OCI-LY7 (cell line): ENCODE data around the gene LHFPL2. TPM values are rescaled to one million over a fixed set of nuclear protein-coding genes. Genes with fewer than 3 reads are reported as not detected.

Experiments
- BruUV-seq: library from RNA; stranded (reverse); fragments of 400-500 nt; replicated peaks from 2 replicates; lab custom pipeline; 2021; lab: Mats Ljungman, UMichigan
- CTCF ChIA-PET: fragments of 300-600 bp; sonication (Branson Sonifier 250); formaldehyde crosslinking; loops from one replicate; lab custom pipeline; 2022; ENCODE audit warnings: antibody characterized with exemption; ENCODE audit not compliant: unreplicated experiment; lab: Charles Lee
- POLR2A ChIA-PET: fragments of 300-600 bp; sonication (Branson Sonifier 250); formaldehyde crosslinking; loops from one replicate; lab custom pipeline; 2022; ENCODE audit warnings: antibody characterized with exemption; lab: Charles Lee
- DNase-seq: peaks from one replicate; pipeline ENCODE4 v3.0.0-alpha.2; 2015; ENCODE audit warnings: low spot score
- H2AFZ ChIP-seq: fragments of 200-600 bp; sonication (generic), shearing (Covaris generic); 2 replicates; pipeline ENCODE4 v1.6.1; 2014; ENCODE audit warnings: mild to moderate bottlenecking, antibody characterized with exemption, low read length, moderate library complexity
- H3K27ac ChIP-seq: fragments of 200-600 bp; sonication (generic); 2 replicates; pipeline ENCODE4 v1.5.1; 2014; ENCODE audit warnings: mixed run types, low read depth, mild to moderate bottlenecking, moderate library complexity, low read length, inconsistent platforms; ENCODE audit not compliant: poor library complexity, severe bottlenecking
- H3K36me3 ChIP-seq: fragments of 200-600 bp; sonication (generic); 2 replicates; pipeline ENCODE4 v1.6.1; 2014; ENCODE audit warnings: mild to moderate bottlenecking, antibody characterized with exemption, low read length, moderate library complexity, mixed read lengths; ENCODE audit not compliant: insufficient read depth
- H3K4me1 ChIP-seq: fragments of 200-600 bp; sonication (generic); 2 replicates; pipeline ENCODE4 v1.5.1; 2014; ENCODE audit warnings: mild to moderate bottlenecking, low read length; ENCODE audit not compliant: insufficient read depth, poor library complexity, severe bottlenecking
- H3K4me2 ChIP-seq: fragments of 200-600 bp; sonication (generic); 2 replicates; pipeline ENCODE4 v1.6.1; 2014; ENCODE audit warnings: mild to moderate bottlenecking, low read length
- H3K4me3 ChIP-seq: fragments of 200-600 bp; sonication (generic); 2 replicates; pipeline ENCODE4 v1.5.1; 2014; ENCODE audit warnings: mild to moderate bottlenecking, low read depth, low read length; ENCODE audit not compliant: poor library complexity, severe bottlenecking
- H3K79me2 ChIP-seq: fragments of 200-600 bp; sonication (generic); 2 replicates; pipeline ENCODE4 v1.6.1; 2016; ENCODE audit warnings: low read depth, mild to moderate bottlenecking, low read length, moderate library complexity, mixed read lengths; ENCODE audit not compliant: insufficient read depth
- H3K9me2 ChIP-seq: fragments of 200-600 bp; sonication (generic); 2 replicates; pipeline ENCODE4 v1.6.1; 2016; ENCODE audit warnings: mild to moderate bottlenecking, low read length, mixed read lengths; ENCODE audit not compliant: insufficient read depth
- H3K9me3 ChIP-seq: fragments of 200-600 bp; sonication (generic); 2 replicates; pipeline ENCODE4 v1.6.1; 2014; ENCODE audit warnings: mild to moderate bottlenecking, mixed run types, low read length, mixed read lengths
- H4K20me1 ChIP-seq: fragments of 200-600 bp; sonication (generic); 2 replicates; pipeline ENCODE4 v1.6.1; 2014; ENCODE audit warnings: mild to moderate bottlenecking, antibody characterized with exemption, low read length, moderate library complexity, mixed read lengths; ENCODE audit not compliant: insufficient read depth
- CTCF ChIP-seq: fragments of 200-600 bp; sonication (generic); conservative IDR thresholded peaks from 2 replicates; pipeline ENCODE4 v1.5.1; 2014; ENCODE audit warnings: mild to moderate bottlenecking, antibody characterized with exemption, low read length, moderate library complexity, mixed read lengths
- EZH2phosphoT487 ChIP-seq: fragments of 200-600 bp; sonication (generic); IDR thresholded peaks from 2 replicates; pipeline ENCODE4 v1.6.1; 2018; ENCODE audit warnings: low read depth, borderline replicate concordance, mild to moderate bottlenecking, mixed run types, antibody characterized with exemption, low read length, moderate library complexity, mixed read lengths
- intact Hi-C: fragments of 100-400 bp; cut with micrococcal nuclease; formaldehyde crosslinking; loops from one replicate; pipeline ENCODE4 v1.10.0; 2022; ENCODE audit not compliant: unreplicated experiment
- total RNA-seq, 2 experiments: library from RNA; depleted of rRNA in 1 of 2; stranded (reverse); fragments of >200 nt in 1 of 2; shearing (Covaris generic) in 1 of 2; gene quantifications; 2 replicates each; pipeline ENCODE4 v1.2.3, GENCODE V29; 2014 to 2022

LHFPL2 gene
- total RNA-seq, 2 experiments from 2014 or later, result 12.2 to 24.0 TPM

DNA sequence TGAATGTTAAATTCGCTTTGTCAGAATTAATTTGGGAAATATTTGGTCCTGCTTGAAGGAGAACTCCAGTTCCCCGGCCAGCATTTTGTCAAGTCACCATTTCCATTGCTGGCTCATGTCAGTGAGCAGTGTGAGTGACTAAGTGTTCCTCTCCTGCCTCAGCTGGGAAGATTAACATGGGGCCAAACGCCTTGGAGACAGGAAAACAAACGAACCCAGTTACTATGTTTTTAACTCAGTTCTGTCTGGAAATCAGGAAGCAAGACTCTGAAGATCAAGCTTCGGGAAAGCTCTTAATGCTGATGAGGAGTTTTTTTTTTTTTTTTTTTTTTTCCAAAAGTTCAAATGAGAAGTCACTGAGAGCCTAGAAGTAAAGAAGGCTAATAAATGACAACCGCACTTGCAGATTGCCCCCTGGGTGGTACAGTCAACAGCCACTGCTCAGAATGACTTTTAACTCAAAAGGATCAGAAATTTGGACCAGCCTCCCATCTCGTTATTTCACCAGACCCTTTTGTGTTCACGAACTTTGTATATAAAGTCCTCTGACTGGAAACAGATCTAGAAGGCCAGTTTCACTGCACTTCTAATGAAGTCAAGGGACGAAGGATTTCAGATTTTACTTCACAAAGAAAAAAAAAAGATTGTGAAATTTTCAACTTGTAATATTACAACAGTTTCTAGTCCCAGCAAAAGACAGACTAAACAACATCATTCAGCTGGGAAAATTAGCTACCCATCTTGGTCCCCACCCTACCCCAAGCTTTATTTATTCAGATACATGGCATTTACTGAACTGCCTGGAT is 121.3 kb downstream of the LHFPL2 start:
- Histone ChIP-seq H3K4me3 (no peak overlapping the region), H3K36me3 (no peaks in the 10 kb centered on the region), H3K27ac (no peak overlapping the region), H3K9me3 (no peaks in the 10 kb centered on the region), H4K20me1 (no peaks in the 10 kb centered on the region), H2AFZ (no peak overlapping the region), H3K4me1 (no peaks in the 10 kb centered on the region), H3K9me2 (no peaks in the 10 kb centered on the region), H3K79me2 (no peaks in the 10 kb centered on the region), H3K4me2 (no peak overlapping the region)
- ChIA-PET CTCF (no interaction called here), POLR2A (interaction anchor here (0.6 to 0.7 kb wide), 5 partner anchors 47 to 1780 kb away, joined by 3 read pairs; no protein-coding TSS in a partner anchor)
- no peak for TF ChIP-seq EZH2phosphoT487
- BruUV-seq, result no TSS peak
- no peak for DNase-seq
- intact Hi-C loops, result no loop called here

DNA sequence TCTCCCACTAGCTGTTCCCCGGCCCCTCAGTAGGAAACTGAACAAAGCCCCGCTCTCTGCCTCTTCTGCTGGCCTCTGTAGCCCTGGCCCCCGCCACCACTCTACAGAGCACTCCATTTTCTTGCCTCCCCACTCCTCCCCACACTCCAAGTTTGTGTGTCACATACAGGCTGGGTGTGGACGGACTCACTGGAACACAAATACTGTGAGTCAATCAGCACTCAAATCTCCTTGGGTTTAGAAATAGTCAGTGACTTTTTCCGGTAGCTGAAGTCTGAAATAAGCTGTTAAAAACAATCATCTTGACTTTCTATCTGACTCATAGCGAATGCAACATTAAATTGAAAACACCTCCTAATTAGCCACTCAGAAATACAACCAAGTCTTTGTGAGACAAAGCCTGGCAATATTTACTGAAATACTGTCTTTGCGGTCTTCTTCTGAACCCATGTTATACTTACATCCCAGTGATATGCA is 122.5 kb downstream of the LHFPL2 start:
- no peak for DNase-seq
- POLR2A ChIA-PET, result no interaction called here
- TF ChIP-seq EZH2phosphoT487 (no peak), CTCF (no peak)
- intact Hi-C loops, result no loop called here
- Histone ChIP-seq H2AFZ (no peak overlapping the region), H3K27ac (no peak overlapping the region), H3K4me3 (no peak overlapping the region), H3K4me2 (no peak overlapping the region), H3K79me2 (no peaks in the 10 kb centered on the region), H4K20me1 (no peaks in the 10 kb centered on the region), H3K36me3 (no peaks in the 10 kb centered on the region), H3K4me1 (no peaks in the 10 kb centered on the region), H3K9me2 (no peaks in the 10 kb centered on the region), H3K9me3 (no peaks in the 10 kb centered on the region)
- no TSS peak for BruUV-seq
- CTCF ChIA-PET, result interaction anchor here (0.6 kb wide), 1 partner anchor 56 kb away, joined by 3 read pairs; no protein-coding TSS in a partner anchor

- Histone ChIP-seq H3K9me2 (no peaks in the 10 kb centered on the region), H3K79me2 (no peaks in the 10 kb centered on the region), H3K4me1 (no peaks in the 10 kb centered on the region), H3K4me3 (no peak overlapping the region), H4K20me1 (no peaks in the 10 kb centered on the region), H2AFZ (no peak overlapping the region), H3K9me3 (no peaks in the 10 kb centered on the region), H3K36me3 (no peaks in the 10 kb centered on the region), H3K27ac (no peak overlapping the region), H3K4me2 (no peak overlapping the region)
- POLR2A ChIA-PET, result interaction anchor here (0.7 to 0.8 kb wide), 2 partner anchors 221 to 405 kb away, joined by 3 to 4 read pairs; no protein-coding TSS in a partner anchor
- CTCF ChIA-PET, result no interaction called here
- no peak for DNase-seq
- TF ChIP-seq CTCF, result no peak
- no TSS peak for BruUV-seq
- intact Hi-C loops, result no loop called here
Observed at GRCh38 chr5:78523314-78524193, 125.0 kb downstream of the LHFPL2 start.
